BLaER1 treated with 17β-estradiol and CSF1 and Interleukin-3, amounts not matched to agents 10 nM and 100 nM (cell line): ENCODE measurements around the gene KSR2.
"Not testable (repeated sequence)": the region's sequence is repeated elsewhere in the genome, so short reads cannot be mapped to it uniquely, and the experiment has no call there.

Experiments used
- H3K27ac ChIP-seq, 11 experiments: shearing (Covaris generic); formaldehyde crosslinking; 2 replicates each; pipeline ENCODE4 v1.8.1; 2022
- H3K27me3 ChIP-seq, 11 experiments: shearing (Covaris generic); formaldehyde crosslinking; 2 replicates each; pipeline ENCODE4 v1.8.1; 2022
- H3K36me3 ChIP-seq, 11 experiments: shearing (Covaris generic); formaldehyde crosslinking; 2 replicates each; pipeline ENCODE4 v1.8.1; 2022
- H3K4me1 ChIP-seq, 10 experiments: shearing (Covaris generic); formaldehyde crosslinking; 2 replicates each; pipeline ENCODE4 v1.8.1; 2022
- H3K4me2 ChIP-seq, 11 experiments: shearing (Covaris generic); formaldehyde crosslinking; 2 replicates each; pipeline ENCODE4 v1.8.1; 2022
- H3K4me3 ChIP-seq, 10 experiments: shearing (Covaris generic); formaldehyde crosslinking; 2 replicates each; pipeline ENCODE4 v1.8.1; 2022
- H3K9ac ChIP-seq, 11 experiments: shearing (Covaris generic); formaldehyde crosslinking; 2 replicates each; pipeline ENCODE4 v1.8.1; 2022
- H3K9me3 ChIP-seq, 11 experiments: shearing (Covaris generic); formaldehyde crosslinking; replicated peaks in 1 of 11; 2 replicates each; pipeline ENCODE4 v1.8.1; 2022
- H4K20me1 ChIP-seq, 11 experiments: shearing (Covaris generic); formaldehyde crosslinking; 2 replicates each; pipeline ENCODE4 v1.8.1; 2022
- Cebpa-rat ChIP-seq, 11 experiments: shearing (Covaris generic); IDR thresholded peaks; 2 replicates each; pipeline ENCODE4 v1.8.1; 2022

The KSR2 gene

GRCh38 chr12:117876436-117876816, 92.4 kb downstream of the KSR2 start:
- Histone ChIP-seq H3K4me2 (peak overlapping the region; percentile 60 to 93 (median 80)), H3K27me3 (peaks cover 0 to 11% (median 0%) of the 10 kb centered on the region in 11 experiments; a peak in 2 of 22 replicates), H3K4me1 (peaks cover 21 to 44% (median 29%) of the 10 kb centered on the region in 10 experiments), H3K27ac (peak overlapping the region in 3 of 11 experiments; percentile 38 to 67 (median 48); a peak in 4 of 22 replicates), H3K9ac (peak overlapping the region in 9 of 11 experiments; percentile 1 to 64 (median 39); a peak in 11 of 22 replicates), H3K4me3 (peak overlapping the region in 8 of 10 experiments; percentile 10 to 51 (median 34); a peak in 10 of 20 replicates), H3K9me3 (no peaks in the 10 kb centered on the region), H3K36me3 (no peaks in the 10 kb centered on the region), H4K20me1 (no peaks in the 10 kb centered on the region; a peak in 1 of 22 replicates)
- TF ChIP-seq Cebpa-rat (IDR thresholded peaks at IDR 0.05): no peak

GRCh38 chr12:117875744-117876435, 92.9 kb downstream of the KSR2 start:
- peak overlapping the region in 8 of 10 experiments; percentile 10 to 51 (median 34); a peak in 11 of 20 replicates for H3K4me3 ChIP-seq
- H3K4me2 ChIP-seq: peak overlapping the region; percentile 60 to 93 (median 80)
- H3K9ac ChIP-seq: peak overlapping the region; percentile 1 to 64 (median 35); a peak in 13 of 22 replicates

DNA sequence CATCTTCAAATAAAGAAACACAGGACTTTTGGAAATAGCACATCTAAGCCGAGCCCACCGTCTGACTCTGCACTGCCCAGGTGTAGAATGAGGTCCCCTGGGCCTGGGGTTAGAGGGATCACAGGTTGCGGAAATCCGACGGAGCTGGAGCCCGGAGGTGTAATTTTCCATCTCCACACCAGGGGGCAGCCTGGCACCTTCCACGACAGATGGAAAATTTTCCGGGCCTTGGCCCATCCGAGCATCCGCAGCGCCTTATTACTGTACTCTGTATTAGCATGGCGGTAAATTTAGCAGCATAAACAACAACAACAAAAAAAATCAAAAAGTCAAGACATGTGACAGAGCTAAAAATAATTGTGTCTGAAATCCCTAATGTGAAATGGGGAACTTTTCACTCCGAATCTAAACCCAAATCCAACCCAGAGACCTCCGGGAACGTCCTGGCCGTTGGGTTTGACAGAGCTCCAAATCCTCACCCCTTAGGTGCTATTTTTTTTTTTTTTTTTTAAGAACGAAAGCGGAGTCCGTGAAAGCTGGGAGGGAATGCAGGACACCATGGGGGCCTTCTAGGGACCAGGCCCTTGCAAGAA, 93.9 kb downstream of the KSR2 start:
- Histone ChIP-seq H4K20me1 (no peaks in the 10 kb centered on the region; a peak in 1 of 22 replicates), H3K4me2 (peak overlapping the region; percentile 60 to 93 (median 80)), H3K4me3 (peak overlapping the region in 1 of 10 experiments; percentile 48; a peak in 1 of 20 replicates), H3K36me3 (no peaks in the 10 kb centered on the region), H3K9ac (peak overlapping the region in 5 of 11 experiments; percentile 10 to 64 (median 57); a peak in 5 of 22 replicates), H3K27me3 (peaks cover 0 to 11% (median 0%) of the 10 kb centered on the region in 11 experiments; a peak in 2 of 22 replicates), H3K27ac (peak overlapping the region in 3 of 11 experiments; percentile 46 to 67 (median 48); a peak in 6 of 22 replicates), H3K9me3 (no peaks in the 10 kb centered on the region), H3K4me1 (peaks cover 17 to 44% (median 29%) of the 10 kb centered on the region in 10 experiments)
- no peak for TF ChIP-seq Cebpa-rat (IDR thresholded peaks at IDR 0.05)

More at GRCh38 chr12:117875744-117876435, 92.9 kb downstream of the KSR2 start:
- TF ChIP-seq Cebpa-rat (IDR thresholded peaks at IDR 0.05): no peak
- H3K4me1 ChIP-seq: peaks cover 18 to 44% (median 29%) of the 10 kb centered on the region in 10 experiments
- H3K27ac ChIP-seq: peak overlapping the region in 4 of 11 experiments; percentile 38 to 67 (median 47); a peak in 6 of 22 replicates
- no peaks in the 10 kb centered on the region; a peak in 1 of 22 replicates for H4K20me1 ChIP-seq
- no peaks in the 10 kb centered on the region for H3K36me3 ChIP-seq
- H3K27me3 ChIP-seq: peaks cover 0 to 11% (median 0%) of the 10 kb centered on the region in 11 experiments; a peak in 2 of 22 replicates
- no peaks in the 10 kb centered on the region for H3K9me3 ChIP-seq

DNA sequence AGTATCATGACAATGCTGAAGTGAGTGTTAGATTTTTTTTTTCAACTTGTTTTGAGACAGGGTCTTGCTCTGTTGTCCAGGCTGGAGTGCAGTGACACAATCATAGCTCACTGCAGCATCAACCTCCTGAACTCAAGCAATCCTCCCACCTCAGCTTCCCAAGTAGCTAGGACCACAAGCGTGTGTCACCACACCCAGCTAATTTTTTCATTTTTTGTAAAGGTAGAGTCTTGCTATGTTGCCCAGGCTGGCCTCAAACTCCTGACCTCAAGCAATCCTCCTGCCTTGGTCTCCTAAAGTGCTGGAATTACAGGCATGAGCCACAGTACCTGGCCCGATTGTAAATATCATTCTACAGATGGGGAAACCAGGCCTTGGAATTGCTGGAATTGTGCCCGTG, 94.6 kb downstream of the KSR2 start:
- not testable (repeated sequence) for H3K4me2 ChIP-seq, H3K9me3 ChIP-seq, H3K9ac ChIP-seq, H4K20me1 ChIP-seq, H3K27ac ChIP-seq, H3K36me3 ChIP-seq, H3K4me3 ChIP-seq
- Histone ChIP-seq H3K4me1 (peaks cover 17 to 44% (median 29%) of the 10 kb centered on the region in 10 experiments), H3K27me3 (peaks cover 0 to 11% (median 0%) of the 10 kb centered on the region in 11 experiments; a peak in 2 of 22 replicates)

- Histone ChIP-seq H3K4me1 (peaks cover 12 to 31% (median 17%) of the 10 kb centered on the region in 10 experiments), H3K9me3 (peaks cover under 1 to 3% (median 2%) of the 10 kb centered on the region in 11 experiments; a peak in 16 of 22 replicates), H3K4me3 (no peak overlapping the region), H3K27me3 (peaks cover 0 to 11% (median 0%) of the 10 kb centered on the region in 11 experiments; a peak in 2 of 22 replicates), H3K27ac (no peak overlapping the region), H3K9ac (no peak overlapping the region), H3K4me2 (peak overlapping the region in 2 of 11 experiments; percentile 12 to 13; a peak in 3 of 22 replicates), H3K36me3 (no peaks in the 10 kb centered on the region), H4K20me1 (no peaks in the 10 kb centered on the region; a peak in 1 of 22 replicates)
- TF ChIP-seq Cebpa-rat (IDR thresholded peaks at IDR 0.05): no peak
Measured at GRCh38 chr12:117872546-117873169, 96.1 kb downstream of the KSR2 start.

- no peak overlapping the region for H3K4me2 ChIP-seq
- H3K4me3 ChIP-seq: no peak overlapping the region
- H3K9ac ChIP-seq: no peak overlapping the region
- no peak for TF ChIP-seq Cebpa-rat (IDR thresholded peaks at IDR 0.05)
- no peaks in the 10 kb centered on the region for H3K27me3 ChIP-seq
- no peaks in the 10 kb centered on the region for H3K36me3 ChIP-seq
- no peak overlapping the region for H3K27ac ChIP-seq
- H4K20me1 ChIP-seq: no peaks in the 10 kb centered on the region
- peaks cover 19 to 33% (median 29%) of the 10 kb centered on the region in 11 experiments for H3K9me3 ChIP-seq
- peaks cover 0 to 9% (median 0%) of the 10 kb centered on the region in 10 experiments; a peak in 7 of 20 replicates for H3K4me1 ChIP-seq
Measured at GRCh38 chr12:117869551-117869950, 99.2 kb downstream of the KSR2 start.

DNA sequence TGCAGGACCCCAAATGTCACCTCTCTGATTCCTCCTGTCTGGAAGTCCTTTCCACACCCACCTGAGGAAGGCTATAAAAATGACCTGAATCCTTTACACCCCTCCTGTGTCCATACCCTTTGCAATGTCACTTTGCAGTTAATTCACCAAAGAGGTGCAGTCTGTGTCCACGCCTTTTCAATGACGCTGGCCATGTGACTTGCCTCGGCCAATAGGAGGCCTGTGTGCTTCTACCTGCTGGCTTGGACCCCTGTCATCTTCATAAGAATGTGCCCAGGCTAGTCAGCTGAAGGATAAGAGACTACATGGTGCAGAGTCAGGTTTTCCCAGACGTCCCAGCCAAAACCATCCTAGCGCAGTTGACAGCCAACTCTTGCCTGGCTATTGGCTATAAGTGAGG, 101.4 kb downstream of the KSR2 start:
- no peak overlapping the region for H3K9ac ChIP-seq
- H3K27me3 ChIP-seq: no peaks in the 10 kb centered on the region
- H3K27ac ChIP-seq: no peak overlapping the region
- peaks cover 39 to 54% (median 51%) of the 10 kb centered on the region in 11 experiments for H3K9me3 ChIP-seq
- no peaks in the 10 kb centered on the region for H4K20me1 ChIP-seq
- H3K4me1 ChIP-seq: peaks cover 7 to 17% (median 11%) of the 10 kb centered on the region in 10 experiments; a peak in 18 of 20 replicates
- no peak overlapping the region for H3K4me2 ChIP-seq
- TF ChIP-seq Cebpa-rat (IDR thresholded peaks at IDR 0.05): no peak
- no peak overlapping the region for H3K4me3 ChIP-seq
- H3K36me3 ChIP-seq: no peaks in the 10 kb centered on the region

DNA sequence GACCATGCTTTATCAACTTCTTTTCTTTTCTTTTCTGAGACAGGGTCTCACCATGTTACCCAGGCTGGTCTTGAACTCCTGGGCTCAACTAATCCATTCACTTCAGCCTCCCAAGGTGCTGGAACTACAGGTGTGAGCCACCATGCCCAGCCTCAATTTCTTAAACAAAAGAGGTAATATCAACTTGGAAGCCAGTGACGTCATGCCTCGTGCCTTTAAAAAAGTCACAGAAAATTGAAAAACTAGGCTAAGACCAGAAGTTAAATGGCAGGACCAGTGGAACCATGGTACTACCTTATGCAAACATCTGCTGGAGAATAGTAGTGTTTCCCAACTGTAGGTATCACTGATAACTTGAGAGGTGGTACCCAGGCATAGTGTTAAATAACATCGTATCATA, 103.3 kb downstream of the KSR2 start:
- Histone ChIP-seq H3K4me1 (peaks cover 7 to 20% (median 15%) of the 10 kb centered on the region in 10 experiments; a peak in 18 of 20 replicates), H3K27me3 (no peaks in the 10 kb centered on the region), H3K36me3 (no peaks in the 10 kb centered on the region), H3K27ac (no peak overlapping the region), H3K9me3 (peaks cover 39 to 65% (median 57%) of the 10 kb centered on the region in 11 experiments), H3K9ac (no peak overlapping the region), H3K4me2 (no peak overlapping the region), H3K4me3 (no peak overlapping the region), H4K20me1 (no peaks in the 10 kb centered on the region)
- TF ChIP-seq Cebpa-rat (IDR thresholded peaks at IDR 0.05): no peak
